Raji (cell line): Measurements from ENCODE around the gene TSPEAR.
"Not testable (repeated sequence)": the region's sequence is repeated elsewhere in the genome, so short reads cannot be mapped to it uniquely, and the experiment has no call there.

Source experiments
- POLR2A ChIP-seq: IDR thresholded peaks from 2 replicates; pipeline ENCODE4 v1.6.1; 2011; ENCODE audit warnings: low read depth, low read length, control low read depth; ENCODE audit not compliant: insufficient read depth

TSPEAR gene

GRCh38 chr21:44647222-44647552 lies 64.2 kb downstream of the TSPEAR start:
- TF ChIP-seq POLR2A = no peak

- TF ChIP-seq POLR2A = not testable (repeated sequence)
These were observed 64.8 kb downstream of the TSPEAR start, which contains the start of gene KRTAP10-11 for GRCh38 chr21:44646366-44647221. TSS of gene KRTAP10-11 (plus strand) at chr21:44646414. CDS start at chr21:44646459, 45 bp downstream.

GRCh38 chr21:44644878-44645277 lies 66.5 kb downstream of the TSPEAR start:
- TF ChIP-seq POLR2A = no peak

- TF ChIP-seq POLR2A = no peak
These were observed 67.5 kb downstream of the TSPEAR start for GRCh38 chr21:44643741-44644310.

- TF ChIP-seq POLR2A = no peak
These were observed 70.6 kb downstream of the TSPEAR start for GRCh38 chr21:44640761-44641160.

GRCh38 chr21:44639331-44639655 lies 72.1 kb downstream of the TSPEAR start:
- TF ChIP-seq POLR2A = no peak

- no peak for TF ChIP-seq POLR2A
These were observed 74.1 kb downstream of the TSPEAR start, which contains the start of gene KRTAP10-10 for GRCh38 chr21:44637018-44637850. TSS of gene KRTAP10-10 (plus strand) at chr21:44637356. CDS start at chr21:44637418, 62 bp downstream.

GRCh38 chr21:44636209-44637017 lies 75.0 kb downstream of the TSPEAR start:
- no peak for TF ChIP-seq POLR2A

- no peak for TF ChIP-seq POLR2A
These were observed 79.3 kb downstream of the TSPEAR start for GRCh38 chr21:44632067-44632466.

- no peak for TF ChIP-seq POLR2A
These were observed 80.9 kb downstream of the TSPEAR start for GRCh38 chr21:44630440-44630839.

- TF ChIP-seq POLR2A = no peak
These were observed 82.5 kb downstream of the TSPEAR start for GRCh38 chr21:44628707-44629391.

- TF ChIP-seq POLR2A = no peak
These were observed 84.7 kb downstream of the TSPEAR start, which contains the start of gene KRTAP10-9 for GRCh38 chr21:44626673-44627143. TSS of gene KRTAP10-9 (plus strand) at chr21:44627093. CDS start at chr21:44627172, 79 bp downstream.

- no peak for TF ChIP-seq POLR2A
These were observed 85.1 kb downstream of the TSPEAR start for GRCh38 chr21:44626262-44626661.

GRCh38 chr21:44625756-44626155 lies 85.6 kb downstream of the TSPEAR start:
- no peak for TF ChIP-seq POLR2A
